Calu3 (cell line): ENCODE measurements around the gene ZNF524. TPM values are rescaled to one million over a fixed set of nuclear protein-coding genes. Genes with fewer than 3 reads are reported as not detected.

Source experiments
- BruUV-seq: library from RNA; stranded (reverse); fragments of 400-500 nt; replicated peaks from 2 replicates; lab custom pipeline; 2021; lab: Mats Ljungman, UMichigan
- CTCF ChIA-PET: fragments of 300-600 bp; sonication (Branson Sonifier 250); formaldehyde crosslinking; loops from one replicate; lab custom pipeline; 2022; ENCODE audit warnings: antibody characterized with exemption; lab: Charles Lee
- DNase-seq: peaks from one replicate; pipeline ENCODE4 v3.0.0; 2022
- H3K27ac Mint-ChIP-seq: one replicate; pipeline ENCODE4 v1.8.0; 2022; ENCODE audit warnings: mixed read lengths; ENCODE audit not compliant: unreplicated experiment
- H3K27me3 Mint-ChIP-seq: one replicate; pipeline ENCODE4 v1.8.0; 2022; ENCODE audit warnings: mixed read lengths; ENCODE audit not compliant: unreplicated experiment
- H3K36me3 Mint-ChIP-seq: one replicate; pipeline ENCODE4 v1.8.0; 2022; ENCODE audit warnings: mild to moderate bottlenecking, moderate library complexity, mixed read lengths; ENCODE audit not compliant: insufficient read depth, unreplicated experiment
- H3K4me1 Mint-ChIP-seq: one replicate; pipeline ENCODE4 v1.8.0; 2022; ENCODE audit warnings: mild to moderate bottlenecking, low read depth, mixed read lengths; ENCODE audit not compliant: unreplicated experiment
- H3K4me3 Mint-ChIP-seq: one replicate; pipeline ENCODE4 v1.8.0; 2022; ENCODE audit warnings: mild to moderate bottlenecking, low read depth, moderate library complexity, mixed read lengths; ENCODE audit not compliant: unreplicated experiment
- H3K9me3 Mint-ChIP-seq: one replicate; pipeline ENCODE4 v1.8.0; 2022; ENCODE audit warnings: low read depth, mixed read lengths; ENCODE audit not compliant: unreplicated experiment
- CTCF ChIP-seq: fragments of 200-600 bp; IDR thresholded peaks from one replicate; pipeline ENCODE4 v1.8.0; 2022; ENCODE audit warnings: antibody characterized with exemption; ENCODE audit not compliant: unreplicated experiment
- intact Hi-C: fragments of 100-400 bp; cut with micrococcal nuclease; formaldehyde crosslinking; loops from one replicate; pipeline ENCODE4 v1.10.0; 2022; ENCODE audit not compliant: unreplicated experiment
- total RNA-seq: library from RNA; stranded (reverse); gene quantifications from 2 replicates; pipeline ENCODE4 v1.2.3, GENCODE V29; 2022

The ZNF524 gene
- total RNA-seq, 1 experiment from 2014 or later = 18.5 TPM

- Mint-ChIP-seq H3K36me3 (peaks cover 38% of the 10 kb centered on the region), H3K4me3 (no peak overlapping the region), H3K27ac (no peak overlapping the region), H3K9me3 (no peaks in the 10 kb centered on the region), H3K4me1 (peaks cover under 1% of the 10 kb centered on the region), H3K27me3 (peaks cover 18% of the 10 kb centered on the region)
- CTCF ChIA-PET = interaction anchor here (0.5 kb wide), 1 partner anchor 37 kb away, joined by 4 read pairs; no protein-coding TSS in a partner anchor
- DNase-seq = no peak
- intact Hi-C loops = no loop called here
- no peak for TF ChIP-seq CTCF
- no TSS peak for BruUV-seq
Observed at GRCh38 chr19:55593096-55593772, 6.9 kb upstream of the ZNF524 start.

- CTCF ChIA-PET = interaction anchor here (1.1 to 1.2 kb wide), 2 partner anchors 9 to 22 kb away, joined by 3 read pairs; no protein-coding TSS in a partner anchor
- Mint-ChIP-seq H3K4me1 (peaks cover 9% of the 10 kb centered on the region), H3K27me3 (peaks cover 7% of the 10 kb centered on the region), H3K9me3 (no peaks in the 10 kb centered on the region), H3K36me3 (peaks cover 57% of the 10 kb centered on the region), H3K4me3 (no peak overlapping the region), H3K27ac (no peak overlapping the region)
- DNase-seq = no peak
- TF ChIP-seq CTCF = no peak
- BruUV-seq = no TSS peak
- intact Hi-C loops = loop anchor here (5.0 kb wide), 1 partner anchor 48 kb away; the partner anchor contains the start of gene SBK3
Observed at GRCh38 chr19:55594996-55595545, 5.0 kb upstream of the ZNF524 start.

GRCh38 chr19:55596304-55596703 lies 3.8 kb upstream of the ZNF524 start:
- Mint-ChIP-seq H3K36me3 (peaks cover 66% of the 10 kb centered on the region), H3K27me3 (no peaks in the 10 kb centered on the region)
- BruUV-seq = no TSS peak

DNA sequence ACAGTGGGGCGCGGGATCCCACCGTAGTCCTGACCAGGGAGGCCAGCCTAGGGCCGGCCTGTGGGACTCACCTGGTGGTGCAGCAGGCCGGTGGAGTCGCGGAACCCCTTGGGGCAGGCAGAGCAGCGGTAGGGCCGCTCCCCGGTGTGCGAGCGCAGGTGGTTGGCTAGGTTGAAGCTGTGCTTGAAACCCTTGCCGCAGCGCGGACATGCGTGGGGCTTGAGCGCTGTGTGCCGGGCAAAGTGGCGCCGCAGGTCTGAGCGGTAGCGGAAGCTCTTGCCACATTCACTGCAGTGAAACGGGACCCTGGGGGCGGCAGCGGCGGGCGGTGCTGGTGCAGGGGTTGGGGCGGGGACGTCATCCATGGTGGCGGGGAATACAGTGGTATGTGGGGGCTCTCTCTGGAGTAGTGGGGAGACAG lies 2.6 kb upstream of the ZNF524 start:
- intact Hi-C loops = loop anchor here (5.0 kb wide), 1 partner anchor 50 kb away; the partner anchor contains the start of gene SBK3
- no peaks in the 10 kb centered on the region for H3K27me3 Mint-ChIP-seq
- TF ChIP-seq CTCF = no peak
- no peak overlapping the region for H3K27ac Mint-ChIP-seq
- CTCF ChIA-PET = no interaction called here
- no TSS peak for BruUV-seq
- H3K4me1 Mint-ChIP-seq = peaks cover 15% of the 10 kb centered on the region
- peaks cover 69% of the 10 kb centered on the region for H3K36me3 Mint-ChIP-seq
- H3K4me3 Mint-ChIP-seq = no peak overlapping the region
- no peak for DNase-seq
- H3K9me3 Mint-ChIP-seq = no peaks in the 10 kb centered on the region

More at GRCh38 chr19:55596304-55596703, 3.8 kb upstream of the ZNF524 start:
- no peaks in the 10 kb centered on the region for H3K9me3 Mint-ChIP-seq
- TF ChIP-seq CTCF = no peak
- peaks cover 14% of the 10 kb centered on the region for H3K4me1 Mint-ChIP-seq
- CTCF ChIA-PET = no interaction called here
- no peak for DNase-seq
- intact Hi-C loops = loop anchor here (5.0 kb wide), 1 partner anchor 49 kb away; the partner anchor contains the start of gene SBK3
- no peak overlapping the region for H3K4me3 Mint-ChIP-seq
- H3K27ac Mint-ChIP-seq = no peak overlapping the region
